GM19372 (cell line): ENCODE data around the gene MIEF1.
"Not testable (repeated sequence)": the region's sequence is repeated elsewhere in the genome, so short reads cannot be mapped to it uniquely, and the experiment has no call there.

ENCODE experiments used
- ATAC-seq: cut with Tn5 transposase; IDR thresholded peaks from one replicate; pipeline ENCODE4 v1.9.1; 2021; ENCODE audit warnings: mild to moderate bottlenecking, low read depth, moderate library complexity; ENCODE audit not compliant: unreplicated experiment

The MIEF1 gene

DNA sequence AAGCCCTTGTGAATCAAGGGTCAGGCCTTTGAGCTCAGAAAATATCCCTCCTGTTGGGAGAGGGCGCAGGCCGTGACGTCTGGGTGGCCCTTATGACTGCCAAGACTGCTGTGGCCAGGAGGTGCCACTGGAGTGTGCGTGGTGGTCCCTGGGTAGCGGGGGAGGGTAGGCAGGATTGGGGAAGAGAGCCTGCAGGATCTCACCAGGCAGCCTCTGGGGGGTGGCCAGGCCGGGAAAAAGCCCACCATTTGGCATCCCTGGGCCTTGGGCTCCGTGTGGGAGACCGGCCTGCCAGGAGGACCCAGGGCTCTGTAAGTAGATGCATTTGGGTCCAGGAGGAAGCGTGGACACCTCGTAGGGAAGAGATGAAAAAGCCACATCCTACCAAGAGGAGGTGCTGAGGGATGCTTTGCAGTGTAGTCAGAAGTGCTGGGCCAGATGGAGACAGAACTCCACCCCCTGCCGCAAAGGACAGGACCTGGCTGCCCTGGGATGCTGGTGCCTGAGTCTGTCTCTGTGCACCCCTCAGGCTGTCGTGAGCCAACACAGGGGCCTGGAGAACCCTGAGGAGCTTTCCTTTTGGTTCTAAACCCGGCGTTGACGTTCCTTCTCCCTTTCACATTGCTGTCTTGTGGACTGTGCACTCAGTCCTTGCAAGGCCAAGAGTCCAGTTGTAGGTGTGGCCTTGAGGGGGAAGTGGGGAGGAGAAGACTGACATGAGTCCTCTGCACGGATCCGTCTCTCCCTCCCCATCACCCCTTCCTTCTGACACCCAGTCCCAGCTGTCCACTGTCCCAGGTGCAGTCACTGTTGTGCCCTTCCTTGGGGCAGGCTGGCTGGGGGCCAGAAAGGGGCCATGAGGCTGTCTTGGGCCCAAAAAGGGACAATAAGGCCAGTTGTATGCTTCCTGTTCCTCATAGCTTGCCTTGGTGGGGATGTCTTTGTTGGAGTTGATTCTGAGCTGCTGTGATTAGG lies 12.7 kb upstream of the MIEF1 start:
- ATAC-seq: no peak

DNA sequence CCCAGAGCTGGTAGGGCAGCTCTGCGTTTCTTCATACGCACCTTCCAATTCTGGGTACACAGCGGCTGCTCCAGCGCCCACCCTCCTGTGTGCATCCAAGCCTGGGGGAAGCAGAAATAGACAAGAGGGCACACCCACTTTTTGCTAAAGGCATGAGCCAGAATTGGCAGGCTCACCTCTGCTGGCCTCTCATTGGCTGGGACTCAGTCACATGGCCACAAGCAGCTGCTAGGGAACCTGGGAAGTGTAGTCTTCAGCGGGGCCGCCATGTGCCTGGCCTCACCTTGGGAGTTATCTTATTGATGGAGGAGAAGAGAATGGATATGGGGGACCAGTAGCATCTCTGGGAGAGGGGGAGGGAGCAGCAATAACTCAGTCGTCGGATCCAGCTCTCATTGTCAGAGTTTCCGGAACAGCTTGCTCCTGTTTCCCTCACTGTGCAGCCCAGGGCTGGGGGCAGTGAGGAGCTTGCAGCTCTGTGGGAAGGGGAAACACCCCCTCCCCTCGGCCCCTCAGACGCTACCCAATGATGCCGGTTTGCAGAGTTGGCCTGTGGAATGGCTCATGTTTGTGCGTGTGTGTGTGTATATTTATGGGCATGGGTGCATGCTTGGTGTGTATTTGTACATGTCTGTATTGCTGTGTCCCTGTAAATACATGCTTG lies 11.8 kb upstream of the MIEF1 start:
- peak; percentile 62 for ATAC-seq

DNA sequence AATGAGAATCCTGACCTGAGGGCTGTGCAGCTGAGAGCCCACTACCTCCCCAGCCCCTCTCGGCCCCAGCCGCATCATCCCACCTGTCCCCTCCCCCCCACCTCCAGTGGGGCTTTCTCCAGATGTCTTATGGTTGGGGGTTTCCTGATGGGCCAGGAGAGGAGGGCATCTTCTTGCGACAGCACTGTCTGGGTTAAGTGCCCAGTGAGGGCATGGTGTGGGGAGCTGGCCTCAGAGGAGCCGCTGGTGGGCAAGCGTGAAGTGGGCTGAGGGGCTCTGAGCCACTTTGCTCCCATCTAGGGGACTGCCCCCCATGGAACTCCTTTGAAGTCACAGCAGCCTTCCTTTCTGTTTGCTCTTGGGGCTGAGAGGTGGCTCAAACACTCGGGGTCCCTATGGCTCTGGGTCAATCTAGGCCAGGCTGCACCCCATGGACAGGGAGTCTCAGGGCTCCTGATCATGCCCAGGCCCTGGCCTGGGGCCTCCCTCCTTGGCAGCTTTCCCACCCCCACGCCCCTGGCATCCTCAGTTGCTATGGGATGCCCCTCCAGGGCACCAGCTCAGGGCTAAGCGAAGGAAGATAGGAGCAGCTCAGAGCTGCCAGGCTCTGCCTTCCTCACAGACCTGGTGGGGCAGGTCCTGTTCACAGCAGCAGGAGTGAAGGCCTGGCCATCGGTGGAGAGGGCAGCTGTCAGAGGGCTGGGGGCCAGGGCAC lies 11.0 kb upstream of the MIEF1 start:
- no peak for ATAC-seq

DNA sequence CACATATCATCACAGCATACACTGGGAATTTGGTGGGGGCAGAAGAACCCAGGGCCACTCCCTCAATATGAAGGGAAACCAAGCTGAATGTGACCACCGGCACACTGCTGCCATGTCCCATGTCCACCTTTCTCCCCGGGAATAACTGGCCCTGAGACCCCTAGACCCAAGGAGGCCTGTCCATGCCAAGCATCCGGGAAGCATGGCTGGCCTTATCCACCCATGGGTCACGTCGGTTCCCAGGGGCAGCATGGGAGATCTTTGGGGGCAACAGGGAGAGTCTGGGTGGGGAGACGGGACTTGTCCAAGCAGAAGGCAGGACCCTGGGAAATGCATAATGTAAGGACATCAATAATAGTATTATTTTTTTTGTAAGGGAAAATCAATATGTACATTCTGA lies 10.4 kb upstream of the MIEF1 start:
- ATAC-seq: no peak

DNA sequence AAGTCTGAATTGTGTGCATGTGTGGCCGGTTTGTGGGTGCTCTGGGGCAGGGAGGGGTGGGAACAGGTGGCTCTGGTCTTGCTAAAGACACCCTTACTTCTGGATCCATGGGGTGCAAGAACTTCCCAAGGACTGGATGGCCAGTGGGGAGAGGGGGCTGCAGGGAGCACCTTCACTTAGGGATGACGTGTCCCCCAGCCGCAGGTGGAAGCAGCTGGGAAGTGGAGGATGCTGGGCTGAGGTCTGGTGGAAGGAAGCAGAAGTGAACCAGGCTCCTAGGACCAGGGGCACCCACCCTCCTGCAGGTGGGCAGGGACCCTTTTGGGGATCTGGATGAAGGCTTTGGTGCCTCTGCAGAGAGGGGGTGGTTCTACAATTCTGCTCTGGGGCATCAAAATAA lies 9.9 kb upstream of the MIEF1 start:
- no peak for ATAC-seq

DNA sequence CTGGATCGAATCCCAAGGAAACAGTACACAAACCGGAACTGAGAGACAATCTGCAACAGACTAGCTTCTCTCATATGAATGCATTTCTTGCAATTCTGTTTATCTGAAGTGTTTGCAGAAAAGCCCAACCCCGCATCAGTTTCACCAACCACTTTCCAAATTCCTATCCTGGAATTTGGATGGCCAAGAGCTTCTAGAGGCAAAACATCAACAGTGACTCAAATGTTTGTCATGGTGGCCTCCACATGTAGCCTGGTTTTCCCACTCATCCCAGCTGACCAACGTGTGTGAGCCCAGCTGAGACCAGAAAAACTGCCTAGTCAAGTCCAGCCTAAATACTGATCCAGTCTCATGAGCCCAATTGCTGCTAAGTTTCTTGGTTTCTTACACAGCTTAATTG lies 8.3 kb upstream of the MIEF1 start:
- ATAC-seq: no peak

DNA sequence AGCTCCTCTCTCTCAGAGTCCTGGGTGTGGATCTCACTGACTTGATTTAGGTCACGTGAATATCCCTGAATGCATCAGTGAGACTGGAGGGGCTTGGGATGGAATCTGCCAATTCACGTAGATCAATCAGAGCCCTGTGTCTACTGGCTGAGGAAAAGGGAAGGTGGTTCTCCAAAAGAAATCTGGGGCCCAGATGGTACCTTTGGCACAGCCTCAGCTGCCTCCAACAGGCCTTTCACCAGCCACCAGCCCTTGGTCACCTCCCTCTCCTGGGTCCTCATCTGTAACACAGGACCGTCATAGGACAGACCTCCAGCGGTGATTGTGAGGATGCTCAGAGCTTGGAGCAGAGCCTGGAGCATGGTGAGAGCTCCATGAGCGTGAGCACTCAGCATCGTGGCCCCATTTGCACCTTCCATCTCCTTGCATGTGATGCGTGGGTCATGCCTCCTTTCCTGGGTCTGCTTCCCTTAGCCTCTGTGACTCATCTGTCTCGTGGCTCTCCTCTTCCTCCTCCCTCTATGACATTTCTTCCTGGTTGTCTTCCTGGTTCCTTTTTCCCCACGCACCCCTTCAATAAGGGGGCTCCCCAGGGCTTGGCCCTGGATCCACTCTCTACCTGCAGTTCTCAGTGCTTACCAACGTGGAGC lies 7.5 kb upstream of the MIEF1 start:
- no peak for ATAC-seq

DNA sequence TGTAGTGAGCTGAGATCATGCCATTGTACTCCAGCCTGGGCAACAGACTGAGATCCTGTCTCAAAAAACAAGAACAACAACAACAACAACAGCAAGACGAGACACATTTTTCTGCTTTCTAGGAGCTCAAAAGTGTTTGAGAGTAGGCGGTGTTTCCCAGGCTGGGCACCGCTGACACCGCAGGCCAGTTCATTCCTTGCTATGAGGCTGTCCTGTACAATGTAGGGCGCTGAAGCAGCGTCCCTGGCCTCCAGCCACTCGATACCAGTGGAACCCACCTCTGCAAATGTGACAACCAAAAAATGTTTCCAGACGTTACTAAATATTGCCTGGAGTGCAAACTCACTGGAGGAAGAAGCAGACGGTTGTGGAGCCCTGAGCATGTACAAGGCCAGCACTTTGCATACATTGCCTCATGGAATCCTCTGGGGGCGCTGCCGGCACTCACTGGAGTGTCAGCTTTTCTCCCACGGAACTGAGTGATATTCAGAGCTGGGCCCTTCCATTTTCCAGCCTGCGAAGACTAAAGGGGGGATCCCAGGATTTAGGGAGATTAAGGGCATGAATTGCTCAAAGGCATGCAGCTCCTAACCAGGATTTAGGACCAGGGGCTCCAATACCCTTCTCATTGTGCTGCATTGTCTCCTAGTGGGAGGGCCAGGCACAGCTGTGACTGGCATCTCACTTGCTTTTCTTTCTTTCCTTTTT lies 5.8 kb upstream of the MIEF1 start:
- ATAC-seq: no peak

DNA sequence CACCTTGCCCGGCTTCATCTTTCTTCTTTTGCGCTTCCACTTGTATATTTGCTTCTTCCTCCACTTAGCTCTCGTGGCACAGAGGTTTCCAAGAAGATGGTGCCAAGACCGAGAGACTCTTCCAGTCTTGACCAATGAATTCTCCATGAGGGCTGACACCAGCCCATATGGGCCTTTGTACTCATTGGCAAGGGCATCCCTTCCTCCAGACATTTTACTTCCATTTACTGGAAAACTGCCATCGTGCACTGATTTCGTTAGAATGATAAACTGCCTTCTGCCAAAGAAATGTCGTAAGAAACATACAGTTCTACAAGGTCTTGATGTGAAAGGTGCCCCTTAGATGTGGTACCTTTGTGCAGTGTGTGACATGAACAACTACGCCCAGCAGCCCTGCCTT lies 4.7 kb upstream of the MIEF1 start:
- no peak for ATAC-seq

DNA sequence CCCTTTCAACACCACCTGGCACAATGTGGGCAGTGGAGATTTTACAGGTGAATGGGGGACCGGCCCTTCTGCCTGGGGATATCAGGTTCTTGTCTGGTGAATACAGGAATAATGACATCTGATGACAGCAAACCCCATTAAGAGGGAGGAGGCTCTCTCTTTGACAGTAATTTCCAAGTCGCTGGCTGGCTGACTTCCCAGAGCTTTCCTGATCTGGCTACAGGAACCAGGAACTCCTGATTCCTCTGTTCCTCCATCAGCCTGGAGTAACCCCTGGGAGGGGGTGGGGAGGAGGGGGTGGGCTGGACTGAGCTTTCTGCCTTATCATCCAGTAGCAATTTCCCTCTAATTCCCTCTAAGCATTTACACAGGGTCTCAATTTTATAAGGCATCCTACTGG lies 3.7 kb upstream of the MIEF1 start:
- no peak for ATAC-seq

DNA sequence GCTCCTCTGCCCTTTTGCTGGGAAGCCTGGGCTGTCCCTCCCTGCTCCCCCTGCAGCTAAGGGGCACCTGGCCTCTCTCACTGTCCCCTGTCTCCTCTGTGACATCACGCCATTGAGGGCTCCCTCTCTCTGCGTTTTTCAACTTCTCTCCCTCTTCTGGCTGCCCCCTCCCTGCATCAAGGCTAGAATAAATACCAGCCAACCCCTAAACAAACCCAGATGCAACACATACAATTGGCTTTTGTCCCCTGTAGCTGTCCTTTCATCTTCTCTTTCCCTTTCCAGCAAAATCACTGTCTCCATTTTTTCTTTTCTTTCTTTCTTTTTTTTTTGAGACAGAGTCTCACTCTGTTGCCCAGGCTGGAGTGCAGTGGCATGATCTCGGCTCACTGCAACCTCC lies 3.3 kb upstream of the MIEF1 start:
- no peak for ATAC-seq

DNA sequence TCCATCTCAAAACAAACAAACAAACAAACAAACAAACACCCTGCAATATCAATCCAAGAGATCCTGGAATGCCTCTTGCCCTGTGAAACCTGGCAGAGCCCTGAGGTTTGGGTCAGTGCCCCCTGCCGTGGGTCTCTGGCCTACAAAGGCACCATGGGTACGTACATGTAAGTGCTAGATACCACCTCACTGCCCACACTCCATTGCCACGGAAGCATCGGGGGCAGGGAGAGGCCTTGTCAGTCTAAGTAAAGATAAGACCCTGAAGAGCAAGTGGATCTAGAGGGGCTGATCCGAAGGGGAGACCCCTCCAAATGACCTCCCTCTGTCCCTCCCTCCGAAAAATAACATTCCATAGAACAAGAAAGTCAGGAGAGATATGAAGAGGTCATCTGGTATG lies 2.0 kb upstream of the MIEF1 start:
- no peak for ATAC-seq

DNA sequence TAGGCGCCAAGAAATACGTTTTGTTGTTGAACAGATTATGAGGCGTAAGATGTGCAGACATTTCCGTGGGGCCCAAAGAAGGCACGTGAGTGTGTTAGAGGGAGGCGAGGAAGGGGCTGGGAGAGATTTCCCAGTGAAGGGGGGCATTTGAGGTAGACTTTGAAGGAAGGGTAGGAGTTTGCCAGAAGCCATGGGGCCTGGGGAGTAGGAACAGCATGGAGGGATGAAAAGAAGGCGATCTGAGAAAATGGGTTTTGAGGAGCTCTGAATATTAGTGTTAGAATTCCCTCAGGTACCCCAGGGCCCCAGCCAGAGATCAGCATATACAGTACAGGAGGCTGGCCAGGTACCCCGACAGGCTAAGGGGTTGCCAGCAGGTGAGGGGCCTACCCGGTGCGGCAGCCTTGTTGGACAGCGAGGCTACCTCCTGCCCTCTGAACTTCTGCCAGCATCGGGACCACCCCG lies 414 bp upstream of the MIEF1 start:
- ATAC-seq: no peak

DNA sequence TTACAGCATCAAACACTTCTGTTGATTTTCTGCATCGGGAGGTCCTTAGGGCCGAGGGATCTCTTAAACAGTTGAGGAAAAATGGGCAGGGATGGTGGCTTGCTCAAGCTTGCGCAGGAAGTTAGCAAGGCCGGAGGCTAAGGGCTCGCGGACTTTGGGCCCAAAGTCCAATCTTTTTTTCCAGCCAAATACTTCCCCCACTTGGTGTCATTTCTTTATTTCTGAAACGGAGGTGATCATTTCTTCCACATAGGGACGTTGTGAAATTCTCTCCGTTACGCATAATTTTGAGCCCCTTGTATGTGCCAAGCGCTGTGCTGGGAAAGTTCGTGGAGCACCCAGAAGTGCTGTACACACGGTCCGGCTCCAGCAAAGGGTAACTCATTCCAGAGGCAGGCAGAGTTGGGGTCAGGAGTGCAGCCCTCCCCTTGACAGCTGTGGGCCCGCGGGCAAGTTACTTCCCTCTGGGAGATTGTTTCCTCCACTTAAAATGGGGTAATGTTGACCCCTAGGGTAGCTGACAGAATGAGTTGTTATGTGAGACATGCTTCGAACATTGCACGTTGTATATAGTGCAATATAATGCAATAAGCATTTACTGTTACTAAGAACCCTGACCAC lies 809 bp downstream of the MIEF1 start:
- no peak for ATAC-seq

DNA sequence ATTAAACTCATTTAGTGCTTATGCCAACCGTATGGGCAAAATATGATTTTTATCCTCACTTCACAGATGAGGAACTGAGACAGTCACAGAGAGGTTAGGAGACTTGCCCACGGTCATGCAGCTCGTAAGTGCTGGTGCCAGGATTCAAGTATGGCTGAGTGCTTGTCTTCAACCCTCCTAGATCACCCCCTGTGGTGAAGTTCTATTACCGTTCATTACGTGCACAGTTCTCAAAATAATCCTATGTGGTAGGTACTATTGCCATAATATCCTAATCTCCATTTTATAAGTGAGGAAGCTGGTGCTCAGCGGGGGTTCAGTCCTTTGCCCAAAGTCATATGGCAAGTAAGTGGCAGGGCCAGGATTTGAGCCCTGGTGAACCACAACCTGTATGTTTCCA lies 1.5 kb downstream of the MIEF1 start:
- no peak for ATAC-seq

DNA sequence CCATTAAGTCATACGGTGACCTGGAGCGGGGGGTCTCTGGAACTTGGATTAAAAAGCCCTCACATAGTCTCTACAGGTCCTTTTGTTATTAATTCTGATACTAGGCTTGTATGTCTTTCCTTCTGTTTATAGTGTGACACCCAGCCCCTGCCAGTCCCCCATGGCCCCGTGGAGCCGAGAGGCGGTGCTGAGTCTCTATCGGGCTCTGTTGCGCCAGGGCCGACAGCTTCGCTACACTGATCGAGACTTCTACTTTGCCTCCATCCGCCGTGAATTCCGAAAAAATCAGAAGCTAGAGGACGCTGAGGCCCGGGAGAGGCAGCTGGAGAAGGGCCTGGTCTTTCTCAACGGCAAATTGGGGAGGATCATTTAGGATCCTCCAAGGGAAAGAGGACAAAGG lies 2.0 kb downstream of the MIEF1 start:
- ATAC-seq: no peak

DNA sequence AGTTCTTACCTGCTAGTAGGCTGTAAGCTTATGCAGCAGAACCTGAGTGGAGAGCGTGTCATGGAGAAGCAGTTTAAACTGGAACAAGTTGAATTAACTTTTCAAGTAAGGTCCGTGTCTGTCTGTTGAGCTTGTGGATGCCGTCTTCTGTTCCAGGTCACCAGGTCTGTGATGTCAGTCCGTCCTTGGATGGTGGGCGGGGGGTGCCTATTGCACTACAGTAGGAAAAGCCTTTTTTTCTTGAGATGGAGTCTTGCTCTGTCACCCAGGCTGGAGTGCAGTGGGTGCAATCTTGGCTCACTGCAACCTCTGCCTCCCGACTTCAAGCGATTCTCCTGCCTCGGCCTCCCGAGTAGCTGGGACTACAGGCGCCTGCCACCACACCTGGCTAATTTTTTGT lies 4.9 kb downstream of the MIEF1 start:
- not testable (repeated sequence) for ATAC-seq

DNA sequence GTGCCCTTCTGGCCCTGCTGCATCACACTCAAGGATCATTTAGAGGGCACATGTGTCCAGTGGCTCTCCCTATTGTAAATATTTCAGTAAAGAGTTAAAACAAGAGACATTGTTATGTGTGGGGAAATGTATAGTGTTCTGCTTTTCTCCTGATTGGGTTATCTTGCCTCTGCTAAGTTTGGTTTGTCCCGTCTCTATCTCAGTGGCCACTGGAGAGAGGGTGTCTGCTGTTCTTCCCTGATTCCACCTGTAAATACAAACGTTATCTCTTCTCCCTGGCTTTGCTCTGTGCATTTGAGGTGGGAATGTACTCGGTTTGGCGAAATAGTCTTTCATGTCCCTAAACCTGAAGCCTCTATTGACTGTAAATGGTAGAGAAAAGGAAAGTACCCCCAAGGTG lies 6.3 kb downstream of the MIEF1 start:
- ATAC-seq: no peak

DNA sequence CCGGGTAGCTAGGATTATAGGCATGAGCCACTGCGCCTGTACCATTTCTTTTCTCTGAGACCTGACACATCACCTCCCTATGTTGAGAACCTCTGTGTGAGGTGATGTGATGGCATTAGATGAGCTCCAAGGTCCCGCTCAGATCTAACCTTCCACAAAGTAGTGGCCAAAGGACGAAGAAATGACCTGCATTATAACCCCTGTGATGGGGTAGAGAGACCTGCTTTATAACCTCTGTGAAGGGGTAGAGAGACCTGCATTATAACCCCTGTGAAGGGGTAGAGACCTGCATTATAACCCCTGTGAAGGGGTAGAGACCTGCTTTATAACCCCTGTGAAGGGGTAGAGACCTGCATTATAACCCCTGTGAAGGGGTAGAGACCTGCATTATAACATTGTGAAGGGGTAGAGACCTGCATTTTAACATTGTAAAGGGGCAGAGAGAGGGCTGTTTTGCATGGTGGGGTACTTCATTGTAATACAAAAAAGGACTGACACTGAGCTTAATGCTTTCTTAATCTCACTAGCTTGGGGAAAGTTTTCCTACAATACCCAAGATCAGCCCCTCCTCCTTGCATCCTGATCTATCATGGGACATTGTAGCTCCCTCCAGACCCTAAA lies 8.5 kb downstream of the MIEF1 start:
- ATAC-seq: no peak
